ENCODE data around the gene CTNNA2. TPM values are rescaled to one million over a fixed set of nuclear protein-coding genes. Genes with fewer than 3 reads are reported as not detected.
A peak's percentile ranks its signal among the peaks of the same experiment; 100 is the strongest.

The CTNNA2 gene
- total and polyA plus RNA-seq, 12 donors, result 0.09 to 0.57 (median 0.15) TPM; not detected in 9

DNA sequence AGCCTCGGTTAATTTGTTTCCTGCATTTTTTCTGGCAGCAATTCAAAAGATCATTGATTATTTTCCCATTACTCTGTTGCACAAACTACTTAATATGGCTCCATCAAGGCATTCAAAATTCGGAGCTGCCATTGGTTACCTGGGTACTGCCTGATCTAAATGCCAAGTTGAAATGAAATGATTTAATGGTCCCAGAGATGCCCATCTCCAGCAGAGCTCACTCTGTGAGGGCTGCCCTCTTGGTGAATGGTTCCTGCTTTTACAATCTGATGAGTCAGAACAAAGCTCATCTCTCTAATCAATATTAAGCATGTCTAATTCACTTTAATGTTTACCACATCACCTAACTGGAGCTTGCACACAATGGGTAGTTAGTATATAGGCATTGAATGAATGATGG is 126.1 kb downstream of the CTNNA2 start:
- DNase-seq (no peak), ATAC-seq (no peak)
- Histone ChIP-seq H3K27me3 (no peaks in the 10 kb centered on the region), H3K27ac (no peak overlapping the region), H3K4me3 (no peak overlapping the region), H3K9me3 (peaks cover 0 to 6% (median 0%) of the 10 kb centered on the region in 11 donors), H3K4me1 (no peaks in the 10 kb centered on the region), H3K36me3 (no peaks in the 10 kb centered on the region)
- TF ChIP-seq, protein P1, sequence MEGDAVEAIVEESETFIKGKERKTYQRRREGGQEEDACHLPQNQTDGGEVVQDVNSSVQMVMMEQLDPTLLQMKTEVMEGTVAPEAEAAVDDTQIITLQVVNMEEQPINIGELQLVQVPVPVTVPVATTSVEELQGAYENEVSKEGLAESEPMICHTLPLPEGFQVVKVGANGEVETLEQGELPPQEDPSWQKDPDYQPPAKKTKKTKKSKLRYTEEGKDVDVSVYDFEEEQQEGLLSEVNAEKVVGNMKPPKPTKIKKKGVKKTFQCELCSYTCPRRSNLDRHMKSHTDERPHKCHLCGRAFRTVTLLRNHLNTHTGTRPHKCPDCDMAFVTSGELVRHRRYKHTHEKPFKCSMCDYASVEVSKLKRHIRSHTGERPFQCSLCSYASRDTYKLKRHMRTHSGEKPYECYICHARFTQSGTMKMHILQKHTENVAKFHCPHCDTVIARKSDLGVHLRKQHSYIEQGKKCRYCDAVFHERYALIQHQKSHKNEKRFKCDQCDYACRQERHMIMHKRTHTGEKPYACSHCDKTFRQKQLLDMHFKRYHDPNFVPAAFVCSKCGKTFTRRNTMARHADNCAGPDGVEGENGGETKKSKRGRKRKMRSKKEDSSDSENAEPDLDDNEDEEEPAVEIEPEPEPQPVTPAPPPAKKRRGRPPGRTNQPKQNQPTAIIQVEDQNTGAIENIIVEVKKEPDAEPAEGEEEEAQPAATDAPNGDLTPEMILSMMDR (IDR thresholded peaks at IDR 0.05), result no peak
- 50 to 61% methylated on average over 2 of the region's 2 CpGs for WGBS, 2 donors
- intact Hi-C loops (cut with DNase I), result no loop called here

DNA sequence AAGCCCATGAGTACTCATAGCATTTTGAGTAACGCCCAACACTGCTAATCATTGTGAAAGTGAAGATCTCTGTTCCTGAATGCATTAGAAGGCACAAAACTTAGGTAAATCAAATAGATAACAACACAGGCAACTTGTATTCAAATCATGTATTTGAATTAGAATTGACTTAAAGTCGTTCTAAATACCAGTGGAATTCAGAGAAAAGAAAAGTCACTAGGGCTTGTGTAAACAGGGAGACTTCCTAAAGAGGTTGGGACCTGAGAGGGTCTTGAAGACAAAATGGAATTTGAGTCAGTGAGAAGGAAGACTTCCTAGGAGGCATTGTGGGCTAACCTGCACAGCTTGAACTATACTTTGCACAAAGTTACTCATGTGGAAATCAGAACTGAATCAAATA is 127.2 kb downstream of the CTNNA2 start:
- ATAC-seq (no peak), DNase-seq (no peak)
- TF ChIP-seq, protein P1 (IDR thresholded peaks at IDR 0.05), result no peak
- Histone ChIP-seq H3K4me1 (no peaks in the 10 kb centered on the region), H3K27ac (no peak overlapping the region), H3K9me3 (peaks cover 0 to 5% (median 0%) of the 10 kb centered on the region in 11 donors), H3K27me3 (no peaks in the 10 kb centered on the region), H3K36me3 (no peaks in the 10 kb centered on the region), H3K4me3 (no peak overlapping the region)
- 30 to 40% methylated on average over 2 of the region's 2 CpGs for WGBS, 2 donors
- intact Hi-C loops (cut with DNase I), result no loop called here

- no peak overlapping the region for H3K27ac ChIP-seq
- 86 to 89% methylated on average over 3 of the region's 3 CpGs for WGBS, 2 donors
- no peaks in the 10 kb centered on the region for H3K36me3 ChIP-seq
- intact Hi-C loops (cut with DNase I), result no loop called here
- DNase-seq, result no peak
- TF ChIP-seq, protein P1 (IDR thresholded peaks at IDR 0.05), result no peak
- no peaks in the 10 kb centered on the region for H3K4me1 ChIP-seq
- H3K27me3 ChIP-seq, result no peaks in the 10 kb centered on the region
- no peak for ATAC-seq
- H3K9me3 ChIP-seq, result peaks cover 0 to 12% (median 0%) of the 10 kb centered on the region in 11 donors
- no peak overlapping the region for H3K4me3 ChIP-seq
Measured at GRCh38 chr2:79649531-79649930, 136.7 kb downstream of the CTNNA2 start.

DNA sequence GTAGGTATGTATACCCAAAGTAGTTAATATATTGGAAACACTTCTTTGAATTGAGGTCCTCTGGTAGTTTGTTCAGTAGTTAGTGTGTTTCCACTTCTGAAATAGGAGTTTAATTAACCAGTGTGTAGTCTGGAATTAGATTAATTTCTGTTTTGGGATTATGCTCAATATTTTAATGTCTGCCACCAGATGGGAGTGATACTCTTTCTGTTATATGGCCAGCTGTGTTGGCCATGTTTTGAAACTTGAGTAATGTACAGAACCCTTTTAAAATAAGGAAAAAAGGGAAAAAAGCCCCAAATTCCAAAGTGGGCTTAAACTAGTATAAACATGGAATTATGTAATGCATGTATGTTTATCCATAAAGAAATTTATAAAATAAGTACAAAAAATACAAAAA is 147.7 kb downstream of the CTNNA2 start:
- Histone ChIP-seq H3K36me3 (no peaks in the 10 kb centered on the region), H3K9me3 (peaks cover 0 to 8% (median 0%) of the 10 kb centered on the region in 11 donors), H3K27me3 (no peaks in the 10 kb centered on the region), H3K4me3 (no peak overlapping the region), H3K27ac (no peak overlapping the region), H3K4me1 (no peaks in the 10 kb centered on the region)
- ATAC-seq, result no peak
- TF ChIP-seq, protein P1 (IDR thresholded peaks at IDR 0.05), result peak in 1 of 9 donors; percentile 7
- no peak for DNase-seq
- intact Hi-C loops (cut with DNase I), result no loop called here

Measured in heart right ventricle (tissue), 16 donors.